SKM-1 (cell line): ENCODE measurements around the gene TMPRSS2.
"Not testable (repeated sequence)": the region's sequence is repeated elsewhere in the genome, so short reads cannot be mapped to it uniquely, and the experiment has no call there.

Source experiments
- DNase-seq: peaks from one replicate; lab custom pipeline; 2025; ENCODE audit not compliant: unreplicated experiment; lab: John Stamatoyannopoulos, UW

Gene TMPRSS2

DNA sequence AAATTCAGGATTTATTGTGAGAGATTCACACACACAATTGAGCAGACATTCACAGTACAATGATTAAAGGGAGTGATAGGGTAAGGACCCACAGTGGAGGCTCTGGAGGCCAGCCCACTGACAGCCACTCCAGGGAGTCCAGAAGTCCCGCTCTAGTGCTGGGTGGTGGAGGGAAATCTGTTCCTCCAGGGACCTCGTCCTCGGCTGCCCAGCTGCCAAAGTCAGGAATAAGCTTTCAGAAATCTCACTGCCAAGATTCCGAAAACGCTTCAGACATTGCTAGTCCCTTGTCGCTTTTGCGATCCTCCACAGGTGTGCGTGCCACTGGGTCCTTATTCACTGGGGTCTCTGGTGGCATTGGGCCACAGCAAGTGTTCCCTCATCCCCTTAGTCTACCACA lies 79.6 kb downstream of the TMPRSS2 start:
- DNase-seq = no peak

GRCh38 chr21:41427556-41427955 lies 80.4 kb downstream of the TMPRSS2 start:
- no peak for DNase-seq

DNA sequence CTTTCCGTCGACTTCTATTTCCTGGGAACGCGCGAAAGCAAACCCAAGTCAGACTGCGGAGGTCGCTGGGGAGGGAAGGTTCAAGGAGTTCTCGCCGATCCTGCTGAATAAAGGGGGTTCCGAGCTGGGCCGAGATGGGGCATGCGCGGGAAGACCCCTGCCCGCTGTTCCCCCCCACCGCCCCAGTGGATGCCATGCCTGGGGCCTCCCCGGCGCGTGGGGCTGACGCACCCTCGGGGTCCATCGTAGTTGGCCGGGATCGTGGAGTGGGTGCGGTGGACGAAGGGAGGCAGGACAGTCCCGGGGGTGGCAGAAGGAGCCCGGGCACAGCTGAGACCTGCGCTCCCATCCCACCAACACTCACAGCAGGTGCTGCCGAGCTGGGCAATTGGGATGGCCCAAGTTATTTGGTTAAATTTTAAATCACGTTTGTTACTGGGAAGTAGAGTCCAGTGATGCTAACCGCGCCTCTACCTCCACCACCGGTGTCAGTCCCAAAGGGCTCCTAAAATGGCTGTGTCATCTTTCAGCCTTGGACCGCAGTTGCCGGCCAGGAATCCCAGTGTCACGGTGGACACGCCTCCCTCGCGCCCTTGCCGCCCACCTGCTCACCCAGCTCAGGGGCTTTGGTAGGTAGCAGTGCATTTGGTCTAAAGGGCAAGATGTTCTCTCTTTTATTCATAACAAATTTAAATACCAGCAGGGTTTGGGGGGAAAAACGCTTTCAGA lies 81.1 kb downstream of the TMPRSS2 start:
- DNase-seq = no peak

DNA sequence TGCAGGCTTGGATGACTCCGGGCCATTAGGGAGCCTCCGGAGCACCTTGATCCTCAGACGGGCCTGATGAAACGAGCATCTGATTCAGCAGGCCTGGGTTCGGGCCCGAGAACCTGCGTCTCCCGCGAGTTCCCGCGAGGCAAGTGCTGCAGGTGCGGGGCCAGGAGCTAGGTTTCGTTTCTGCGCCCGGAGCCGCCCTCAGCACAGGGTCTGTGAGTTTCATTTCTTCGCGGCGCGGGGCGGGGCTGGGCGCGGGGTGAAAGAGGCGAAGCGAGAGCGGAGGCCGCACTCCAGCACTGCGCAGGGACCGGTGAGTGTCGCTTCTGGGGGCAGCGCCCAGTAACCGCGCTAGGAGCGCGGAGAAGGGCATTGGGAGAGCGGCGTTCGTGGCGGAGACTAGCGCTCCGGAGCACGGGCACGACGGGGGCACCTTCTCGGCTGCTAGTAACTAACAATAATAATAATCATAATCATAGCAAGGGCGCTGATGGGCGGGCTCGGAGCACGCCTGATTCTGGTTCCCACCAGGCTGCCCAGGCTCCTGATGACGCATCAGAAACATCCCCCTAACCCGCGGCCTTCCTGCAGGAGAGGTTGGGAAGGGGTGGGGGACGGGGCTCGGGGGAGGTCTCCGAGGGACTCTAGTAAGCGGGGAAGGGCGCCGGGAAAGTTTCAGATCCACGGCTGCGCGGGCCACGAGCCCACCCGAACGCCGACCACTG lies 81.8 kb downstream of the TMPRSS2 start, which contains the start of gene MX1:
MX1 (plus strand) TSS at position 286 of the 722 bp plus-strand sequence. CDS start 5,832 bp downstream, outside the sequence.
- DNase-seq = no peak

- DNase-seq = no peak
These were observed 82.4 kb downstream of the TMPRSS2 start for GRCh38 chr21:41425588-41425953.

DNA sequence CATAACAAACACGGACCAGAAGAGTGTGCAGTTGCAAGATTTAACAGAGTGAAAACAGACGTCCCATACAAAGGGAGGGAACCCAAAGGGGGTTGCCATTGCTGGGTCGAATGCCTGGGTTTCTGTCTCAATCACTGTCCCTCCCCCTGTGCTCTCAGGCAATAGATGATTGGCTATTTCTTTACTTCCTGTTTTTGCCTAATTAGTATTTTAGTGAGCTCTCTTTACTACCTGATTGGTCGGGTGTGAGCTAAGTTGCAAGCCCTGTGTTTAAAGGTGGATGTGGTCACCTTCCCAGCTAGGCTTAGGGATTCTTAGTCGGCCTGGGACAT lies 84.7 kb downstream of the TMPRSS2 start:
- not testable (repeated sequence) for DNase-seq

GRCh38 chr21:41422546-41423304 lies 85.2 kb downstream of the TMPRSS2 start:
- no peak for DNase-seq

- DNase-seq = not testable (repeated sequence)
These were observed 87.0 kb downstream of the TMPRSS2 start for GRCh38 chr21:41420998-41421397.

DNA sequence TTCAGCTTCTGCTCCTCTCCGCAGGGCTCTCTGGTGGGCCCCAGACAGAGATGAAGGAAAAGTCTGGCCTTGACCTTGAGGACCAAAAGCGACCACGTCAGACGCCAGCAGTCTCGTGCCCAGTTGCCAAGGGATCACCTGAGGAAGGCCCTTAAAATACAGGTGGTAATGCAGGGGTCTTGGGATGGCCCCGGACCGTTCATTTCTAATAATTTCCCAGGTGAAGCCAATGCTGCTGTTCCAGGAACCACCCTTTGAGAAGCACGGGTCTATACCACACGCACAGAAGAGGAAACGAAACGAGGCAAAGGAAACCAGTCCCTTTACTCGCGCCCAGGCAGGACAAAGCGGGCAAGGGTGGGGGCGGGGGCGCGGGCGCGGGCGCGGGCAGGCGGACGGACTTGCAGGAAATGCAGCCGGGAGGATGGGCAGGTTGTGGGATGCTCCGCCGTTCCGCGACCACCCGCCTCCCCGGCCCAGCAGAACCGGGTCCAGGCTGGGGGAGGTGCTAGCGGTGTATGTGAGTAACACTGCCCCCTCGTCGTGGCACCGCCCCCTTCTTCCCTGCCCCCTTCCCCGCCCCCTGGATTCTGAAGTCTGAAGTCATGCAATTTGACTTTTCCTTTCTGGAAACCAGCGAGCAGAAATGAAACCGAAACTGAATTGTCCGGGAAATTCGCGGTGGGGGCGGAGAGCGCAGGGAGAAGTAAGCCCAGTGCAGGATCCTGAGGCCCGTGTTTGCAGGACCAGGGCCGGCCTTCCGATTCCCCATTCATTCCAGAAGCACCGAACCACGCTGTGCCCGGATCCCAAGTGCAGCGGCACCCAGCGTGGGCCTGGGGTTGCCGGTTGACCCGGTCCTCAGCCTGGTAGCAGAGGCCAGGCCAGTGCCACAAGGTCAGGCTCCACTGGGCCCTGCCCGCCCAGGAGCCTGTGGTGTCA lies 87.8 kb downstream of the TMPRSS2 start:
- DNase-seq = peak; percentile 65

GRCh38 chr21:41418956-41419680 lies 88.8 kb downstream of the TMPRSS2 start:
- DNase-seq = peak; percentile 14

- DNase-seq = no peak
These were observed 89.6 kb downstream of the TMPRSS2 start for GRCh38 chr21:41418393-41418792.

GRCh38 chr21:41417505-41417904 lies 90.5 kb downstream of the TMPRSS2 start:
- not testable (repeated sequence) for DNase-seq
